GM21515 (cell line): Measurements from ENCODE around the gene VANGL2.

Experiments
- ATAC-seq: cut with Tn5 transposase; IDR thresholded peaks from one replicate; pipeline ENCODE4 v1.9.1; 2021; ENCODE audit not compliant: unreplicated experiment

The VANGL2 gene

GRCh38 chr1:160455153-160455517 lies 54.8 kb downstream of the VANGL2 start:
- no peak for ATAC-seq

- ATAC-seq = no peak
These were observed 58.7 kb downstream of the VANGL2 start for GRCh38 chr1:160459056-160459455.

- ATAC-seq = no peak
These were observed 59.3 kb downstream of the VANGL2 start for GRCh38 chr1:160459687-160460086.

DNA sequence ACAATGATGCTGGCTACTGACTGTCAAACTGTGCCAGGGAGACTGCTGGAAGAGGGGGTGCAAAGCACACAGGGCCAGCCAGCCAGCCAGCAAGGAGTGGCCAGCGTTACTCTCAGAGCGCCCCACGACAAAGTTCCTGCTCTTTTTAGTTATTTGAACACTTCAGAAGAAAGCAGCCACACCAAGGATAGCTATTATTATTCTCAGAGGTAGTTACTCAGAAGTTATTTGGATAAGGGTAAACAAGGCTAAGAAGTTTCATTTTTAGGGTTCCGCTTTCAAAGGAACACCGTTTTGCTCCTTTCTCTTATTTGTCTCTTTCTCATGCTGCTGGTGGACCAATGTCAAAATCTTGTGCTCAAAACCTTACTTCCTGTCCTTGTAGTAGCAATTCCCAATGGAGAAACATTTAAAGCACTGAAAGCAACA lies 59.9 kb downstream of the VANGL2 start:
- no peak for ATAC-seq

GRCh38 chr1:160460683-160461287 lies 60.4 kb downstream of the VANGL2 start:
- ATAC-seq = no peak

DNA sequence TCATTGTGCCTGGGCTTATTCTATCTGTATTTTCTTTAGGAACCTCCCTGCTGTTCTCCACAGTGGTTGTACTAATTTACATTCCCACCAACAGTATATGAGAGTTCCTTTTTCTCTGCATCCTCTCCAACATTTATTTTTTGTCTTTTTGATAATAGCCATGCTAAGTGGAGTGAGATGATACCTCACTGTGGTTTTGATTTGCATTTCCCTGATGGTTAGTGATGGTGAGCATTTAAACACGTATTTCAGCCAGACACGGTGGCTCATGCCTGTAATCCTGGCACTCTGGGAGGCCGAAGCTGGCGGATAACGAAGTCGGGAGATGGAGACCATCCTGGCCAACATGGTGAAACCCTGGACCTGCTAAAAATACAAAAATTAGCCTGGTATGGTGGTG lies 64.8 kb downstream of the VANGL2 start:
- no peak for ATAC-seq

- ATAC-seq = no peak
These were observed 66.6 kb downstream of the VANGL2 start for GRCh38 chr1:160466961-160467360.

GRCh38 chr1:160467576-160467975 lies 67.2 kb downstream of the VANGL2 start:
- no peak for ATAC-seq

DNA sequence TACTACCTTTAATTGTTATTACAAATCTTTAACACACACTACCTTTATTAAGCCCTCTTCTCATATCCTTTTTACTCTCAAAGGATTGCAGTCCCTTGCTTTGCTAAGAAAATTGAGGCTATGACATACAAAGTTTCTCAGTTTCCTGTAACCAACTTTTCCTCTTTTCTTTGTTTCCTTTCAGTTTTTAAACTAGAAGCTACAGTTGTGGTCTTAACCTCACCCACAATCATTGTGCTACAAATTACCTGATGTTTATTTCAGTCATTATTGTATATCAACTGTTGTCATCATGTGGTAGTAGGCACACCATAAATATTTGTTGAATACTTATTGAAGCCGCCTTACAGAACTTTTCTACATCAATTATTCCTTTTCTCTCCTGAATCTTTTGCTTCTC lies 70.9 kb downstream of the VANGL2 start:
- ATAC-seq = no peak

GRCh38 chr1:160472112-160472511 lies 71.7 kb downstream of the VANGL2 start:
- no peak for ATAC-seq

DNA sequence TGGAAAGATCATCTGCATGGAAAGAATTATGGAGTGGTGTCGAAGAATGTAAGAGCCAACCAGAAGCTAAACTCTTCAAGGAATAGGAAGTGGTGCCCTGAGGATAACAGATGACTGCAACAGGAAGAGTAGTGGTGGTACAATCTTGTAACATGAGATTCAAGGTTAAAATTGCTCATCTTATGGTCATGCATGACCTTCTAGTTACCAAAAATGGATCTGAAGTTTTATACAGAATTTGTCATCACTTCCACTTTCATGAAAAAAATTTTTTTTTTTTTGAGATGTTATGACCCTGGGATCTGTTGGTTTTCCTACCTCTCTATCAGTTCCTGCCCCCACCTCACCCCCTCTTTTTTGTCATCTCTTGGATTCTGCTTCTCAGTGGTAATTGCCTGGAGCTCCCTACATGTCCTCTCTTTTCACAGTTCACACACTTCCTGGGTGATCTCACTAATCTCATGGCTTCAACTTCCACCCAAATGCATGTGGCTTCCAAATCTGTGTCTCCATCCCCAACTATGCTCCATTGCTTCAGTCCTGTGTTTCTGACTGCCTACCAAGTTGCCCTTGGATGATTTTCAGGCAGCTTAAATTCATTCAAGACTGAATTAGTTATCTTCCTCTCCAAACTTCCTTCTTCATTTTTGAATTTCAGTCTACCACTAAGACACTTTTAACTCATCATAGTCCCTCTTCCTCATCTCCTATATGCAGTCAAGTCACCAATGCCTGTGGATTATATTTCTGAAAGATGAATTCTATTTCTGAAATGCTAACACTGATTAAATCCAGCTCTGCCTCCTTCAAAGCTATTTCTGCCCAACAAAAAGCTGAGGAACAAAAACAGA lies 74.3 kb downstream of the VANGL2 start:
- peak; percentile 64 for ATAC-seq
